Measurements from ENCODE around the gene CLDND1. TPM values are rescaled to one million over a fixed set of nuclear protein-coding genes. Genes with fewer than 3 reads are reported as not detected.

Gene CLDND1
- total and polyA plus RNA-seq, 2 donors (not counting 1 experiment from before 2014, with no cell fraction given) = 69.4 to 134 TPM

DNA sequence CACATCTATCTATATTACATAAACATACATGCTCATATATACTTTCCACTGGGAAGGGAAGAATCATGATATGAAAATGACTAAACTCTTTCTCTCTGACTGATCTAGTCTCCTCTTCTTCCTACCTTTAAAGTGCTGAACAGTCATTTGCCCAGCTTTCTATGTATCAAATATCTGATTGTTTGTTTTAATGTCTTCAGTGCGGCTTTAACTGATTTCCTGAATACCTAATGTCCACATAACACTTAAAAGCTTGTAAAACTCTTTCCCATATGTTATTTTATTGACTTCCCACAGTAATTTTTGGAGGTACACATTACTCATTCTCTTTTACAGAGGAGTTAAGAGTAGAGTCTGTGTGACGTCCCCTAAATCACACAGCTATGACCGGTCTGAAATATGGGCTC, 42.5 kb upstream of the CLDND1 start:
- WGBS (ENCODE audit: insufficient coverage) = no CpG with 5 or more reads among the region's 3 CpGs
- H2AFZ ChIP-seq (ENCODE audit: insufficient read depth, low read depth, low read length, poor library complexity, severe bottlenecking) = no peak overlapping the region
- intact Hi-C loops (cut with micrococcal nuclease) = no loop called here
- Mint-ChIP-seq H3K9me3 (ENCODE audit: insufficient read depth) (peaks cover 3% of the 10 kb centered on the region), H3K27me3 (no peaks in the 10 kb centered on the region), H3K4me1 (peaks cover 22% of the 10 kb centered on the region), H3K4me3 (no peak overlapping the region), H3K27ac (no peak overlapping the region)
- ChIA-PET CTCF (interaction anchor here (0.8 to 1.7 kb wide), 3 partner anchors 57 to 527 kb away, joined by 3 read pairs; no protein-coding TSS in a partner anchor), POLR2A (no interaction called here)
- H3K27ac ChIP-seq (ENCODE audit: low read length in 2 of 2) = no peak overlapping the region
- peaks cover 3 to 22% of the 10 kb centered on the region in 2 donors for H3K4me1 ChIP-seq (ENCODE audit: control insufficient read depth in 2 of 2, insufficient read depth in 2 of 2, low read length in 2 of 2)
- H3K27me3 ChIP-seq (replicated peaks in 1 of 4; ENCODE audit: control extremely low read depth in 1 of 4, control insufficient read depth in 3 of 4, insufficient read depth in 4 of 4, low read length in 3 of 4) = no peaks in the 10 kb centered on the region
- H3K79me2 ChIP-seq (ENCODE audit: control insufficient read depth, insufficient read depth, low read length) = no peaks in the 10 kb centered on the region
- ATAC-seq (ENCODE audit: low read depth) = no peak
- no peak for TF ChIP-seq EZH2 (IDR thresholded peaks at IDR 0.05; ENCODE audit: borderline replicate concordance, insufficient read depth, low read depth, low read length, poor library complexity, severe bottlenecking)
- TF ChIP-seq, protein P1, sequence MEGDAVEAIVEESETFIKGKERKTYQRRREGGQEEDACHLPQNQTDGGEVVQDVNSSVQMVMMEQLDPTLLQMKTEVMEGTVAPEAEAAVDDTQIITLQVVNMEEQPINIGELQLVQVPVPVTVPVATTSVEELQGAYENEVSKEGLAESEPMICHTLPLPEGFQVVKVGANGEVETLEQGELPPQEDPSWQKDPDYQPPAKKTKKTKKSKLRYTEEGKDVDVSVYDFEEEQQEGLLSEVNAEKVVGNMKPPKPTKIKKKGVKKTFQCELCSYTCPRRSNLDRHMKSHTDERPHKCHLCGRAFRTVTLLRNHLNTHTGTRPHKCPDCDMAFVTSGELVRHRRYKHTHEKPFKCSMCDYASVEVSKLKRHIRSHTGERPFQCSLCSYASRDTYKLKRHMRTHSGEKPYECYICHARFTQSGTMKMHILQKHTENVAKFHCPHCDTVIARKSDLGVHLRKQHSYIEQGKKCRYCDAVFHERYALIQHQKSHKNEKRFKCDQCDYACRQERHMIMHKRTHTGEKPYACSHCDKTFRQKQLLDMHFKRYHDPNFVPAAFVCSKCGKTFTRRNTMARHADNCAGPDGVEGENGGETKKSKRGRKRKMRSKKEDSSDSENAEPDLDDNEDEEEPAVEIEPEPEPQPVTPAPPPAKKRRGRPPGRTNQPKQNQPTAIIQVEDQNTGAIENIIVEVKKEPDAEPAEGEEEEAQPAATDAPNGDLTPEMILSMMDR (IDR thresholded peaks at IDR 0.05) = no peak
- H3K36me3 ChIP-seq (replicated peaks in 1 of 2; ENCODE audit: control extremely low read depth in 1 of 2, control insufficient read depth in 1 of 2, extremely low read depth in 1 of 2, insufficient read depth in 2 of 2, low read length in 1 of 2) = no peaks in the 10 kb centered on the region
- no peak overlapping the region for H3K4me2 ChIP-seq (replicated peaks; ENCODE audit: low read depth, low read length, poor library complexity, severe bottlenecking)
- no peaks in the 10 kb centered on the region for H3K9me3 ChIP-seq (ENCODE audit: control extremely low read depth in 1 of 3, control insufficient read depth in 2 of 3, insufficient read depth in 1 of 3, low read length in 2 of 3)
- no peak overlapping the region for H3K9ac ChIP-seq (ENCODE audit: low read length)
- no peak for DNase-seq
- no peaks in the 10 kb centered on the region for H4K20me1 ChIP-seq (ENCODE audit: control insufficient read depth, insufficient read depth, low read length, poor library complexity, severe bottlenecking)
- no peak overlapping the region for H3K4me3 ChIP-seq (ENCODE audit: control extremely low read depth in 1 of 5, extremely low read depth in 1 of 5, insufficient read depth in 1 of 5, low read depth in 2 of 5, low read length in 4 of 5)

DNA sequence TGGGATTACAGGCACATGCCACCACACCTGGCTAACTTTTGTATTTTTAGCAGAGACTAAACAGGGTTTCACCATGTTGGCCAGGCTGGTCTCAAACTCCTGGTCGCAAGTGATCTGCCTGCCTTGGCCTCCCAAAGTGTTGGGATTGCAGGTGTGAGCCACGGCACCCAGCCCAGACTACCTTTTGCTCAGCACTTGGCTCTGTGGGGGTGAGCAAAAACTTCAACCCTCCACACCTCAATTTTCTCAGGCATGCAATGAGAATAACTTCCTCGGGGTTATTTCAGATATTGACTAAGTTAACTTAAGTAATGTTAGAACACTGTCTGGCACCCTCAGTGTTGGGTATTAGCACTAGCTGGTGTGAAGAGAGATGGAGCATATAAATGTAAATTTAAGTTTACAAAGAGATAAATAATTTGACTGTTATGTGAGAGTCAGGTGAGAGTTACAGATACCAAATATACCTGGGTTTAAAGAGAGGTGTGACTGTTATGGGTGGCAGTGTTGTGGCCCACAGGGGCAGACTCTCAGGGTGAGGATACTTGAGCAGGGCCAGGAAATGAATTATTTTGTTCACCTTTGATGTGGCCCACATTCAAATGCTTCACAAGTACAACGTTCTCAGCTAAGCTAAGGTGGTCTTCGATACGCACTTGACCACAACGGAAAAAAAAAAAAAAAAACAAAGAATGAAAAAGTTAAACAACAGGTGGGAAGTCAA, 41.7 kb upstream of the CLDND1 start:
- Mint-ChIP-seq H3K4me1 (peaks cover 22% of the 10 kb centered on the region), H3K27me3 (no peaks in the 10 kb centered on the region), H3K9me3 (ENCODE audit: insufficient read depth) (peaks cover 3% of the 10 kb centered on the region), H3K4me3 (peak overlapping the region; percentile 0), H3K27ac (peak overlapping the region; percentile 22)
- POLR2A ChIA-PET = interaction anchor here (0.6 kb wide), 1 partner anchor 29 kb away, joined by 3 read pairs; no protein-coding TSS in a partner anchor
- ATAC-seq (ENCODE audit: low read depth) (no peak), DNase-seq (no peak)
- Histone ChIP-seq H3K27me3 (replicated peaks in 1 of 4; ENCODE audit: control extremely low read depth in 1 of 4, control insufficient read depth in 3 of 4, insufficient read depth in 4 of 4, low read length in 3 of 4) (no peaks in the 10 kb centered on the region), H3K4me3 (ENCODE audit: control extremely low read depth in 1 of 5, extremely low read depth in 1 of 5, insufficient read depth in 1 of 5, low read depth in 2 of 5, low read length in 4 of 5) (no peak overlapping the region), H2AFZ (ENCODE audit: insufficient read depth, low read depth, low read length, poor library complexity, severe bottlenecking) (no peak overlapping the region), H3K27ac (ENCODE audit: low read length in 2 of 2) (peak overlapping the region in 1 of 2 donors; percentile 44), H3K4me2 (replicated peaks; ENCODE audit: low read depth, low read length, poor library complexity, severe bottlenecking) (peak overlapping the region; percentile 38), H3K9ac (ENCODE audit: low read length) (no peak overlapping the region), H4K20me1 (ENCODE audit: control insufficient read depth, insufficient read depth, low read length, poor library complexity, severe bottlenecking) (no peaks in the 10 kb centered on the region), H3K36me3 (replicated peaks in 1 of 2; ENCODE audit: control extremely low read depth in 1 of 2, control insufficient read depth in 1 of 2, extremely low read depth in 1 of 2, insufficient read depth in 2 of 2, low read length in 1 of 2) (no peaks in the 10 kb centered on the region), H3K4me1 (ENCODE audit: control insufficient read depth in 2 of 2, insufficient read depth in 2 of 2, low read length in 2 of 2) (peaks cover 3 to 22% of the 10 kb centered on the region in 2 donors), H3K9me3 (ENCODE audit: control extremely low read depth in 1 of 3, control insufficient read depth in 2 of 3, insufficient read depth in 1 of 3, low read length in 2 of 3) (no peaks in the 10 kb centered on the region), H3K79me2 (ENCODE audit: control insufficient read depth, insufficient read depth, low read length) (no peaks in the 10 kb centered on the region)
- TF ChIP-seq, protein P1 (IDR thresholded peaks at IDR 0.05) = no peak
- TF ChIP-seq EZH2 (IDR thresholded peaks at IDR 0.05; ENCODE audit: borderline replicate concordance, insufficient read depth, low read depth, low read length, poor library complexity, severe bottlenecking) = no peak
- WGBS (ENCODE audit: insufficient coverage) = 90% methylated on average over 1 of the region's 7 CpGs
- CTCF ChIA-PET = interaction anchor here (0.8 to 1.1 kb wide), 4 partner anchors 8 to 542 kb away, joined by 3 to 4 read pairs (median 3); no protein-coding TSS in a partner anchor
- intact Hi-C loops (cut with micrococcal nuclease) = no loop called here

Measured in B cell (primary cell).